Upper lobe of left lung (tissue), 6 donors: ENCODE data around the gene XRCC1. TPM values are rescaled to one million over a fixed set of nuclear protein-coding genes. Genes with fewer than 3 reads are reported as not detected.
"Not testable (repeated sequence)": the region's sequence is repeated elsewhere in the genome, so short reads cannot be mapped to it uniquely, and the experiment has no call there.

Experiments
- ATAC-seq, 2 donors: fragments of 200-7000 bp; cut with Tn5 transposase; one replicate each; pipeline ENCODE4 v1.9.1; 2022; ENCODE audit warnings: mild to moderate bottlenecking in 2 of 2, moderate library complexity in 2 of 2; ENCODE audit not compliant: low FRiP score in 2 of 2
- DNase-seq, 2 donors: peaks; one replicate each; pipeline ENCODE4 v3.0.0-alpha.2; 2019 to 2020
- H3K27ac ChIP-seq, 4 donors: fragments of 200-600 bp; sonication (generic); one replicate each; pipeline ENCODE4 v1.5.1; 2016 to 2019
- H3K27me3 ChIP-seq, 4 donors: fragments of 200-600 bp; sonication (generic); one replicate each; pipeline ENCODE4 v1.5.1; 2017 to 2019
- H3K36me3 ChIP-seq, 4 donors: fragments of 200-600 bp; sonication (generic); one replicate each; pipeline ENCODE4 v1.5.1; 2016 to 2019
- H3K4me1 ChIP-seq, 4 donors: fragments of 200-600 bp; sonication (generic); one replicate each; pipeline ENCODE4 v1.5.1; 2018 to 2019
- H3K4me3 ChIP-seq, 4 donors: fragments of 200-600 bp; sonication (generic); one replicate each; pipeline ENCODE4 v1.5.1; 2017 to 2019; ENCODE audit warnings: mild to moderate bottlenecking in 2 of 4, moderate library complexity in 1 of 4
- H3K9me3 ChIP-seq, 4 donors: fragments of 200-600 bp; sonication (generic); one replicate each; pipeline ENCODE4 v1.5.1; 2018 to 2019
- EP300 ChIP-seq, 4 donors: sonication (generic); formaldehyde crosslinking; IDR thresholded peaks; one replicate each; pipeline ENCODE4 v1.5.1; 2017; ENCODE audit warnings: antibody characterized with exemption in 4 of 4, control low read depth in 2 of 4
- POLR2A ChIP-seq, 4 donors: fragments of 450-650 bp; IDR thresholded peaks; one replicate each; pipeline ENCODE4 v1.5.1; 2016 to 2017; ENCODE audit warnings: antibody characterized with exemption in 4 of 4, mild to moderate bottlenecking in 2 of 4
- POLR2AphosphoS5 ChIP-seq, 2 donors: sonication (generic); formaldehyde crosslinking; IDR thresholded peaks; one replicate each; pipeline ENCODE4 v1.5.1; 2017; ENCODE audit warnings: antibody characterized with exemption in 2 of 2
- WGBS, 2 donors: methylation state at CpG; one replicate each; pipeline ENCODE4 v1.1.5; 2017 to 2018; 5-methylcytosine and 5-hydroxymethylcytosine counted together
- total RNA-seq, 6 donors: library from RNA; depleted of rRNA in 4 of 6; stranded (reverse); fragments of >200 nt in 4 of 6; gene quantifications; one replicate each; pipeline versions ENCODE4 v1.1.0 to v1.2.1, GENCODE V29; 2016 to 2021
- TF ChIP-seq, protein P1 (sequence below), 6 experiments: fragments of 450-650 bp in 4 of 6; fragments of 200-600 bp in 2 of 6; sonication (generic) in 2 of 6; IDR thresholded peaks; one replicate each; pipeline ENCODE4 v1.5.1; 2016 to 2019; ENCODE audit warnings: antibody characterized with exemption in 6 of 6
- donor health status: DM: no; HTN: no; CAD: no; lungs with moderate emphysema.
- donor health status: DM: no; HTN: yes; CAD: no; lungs with severe emphysema.

The XRCC1 gene
- total RNA-seq, 6 donors from 2014 or later: 24.2 to 30.1 (median 26.4) TPM

DNA sequence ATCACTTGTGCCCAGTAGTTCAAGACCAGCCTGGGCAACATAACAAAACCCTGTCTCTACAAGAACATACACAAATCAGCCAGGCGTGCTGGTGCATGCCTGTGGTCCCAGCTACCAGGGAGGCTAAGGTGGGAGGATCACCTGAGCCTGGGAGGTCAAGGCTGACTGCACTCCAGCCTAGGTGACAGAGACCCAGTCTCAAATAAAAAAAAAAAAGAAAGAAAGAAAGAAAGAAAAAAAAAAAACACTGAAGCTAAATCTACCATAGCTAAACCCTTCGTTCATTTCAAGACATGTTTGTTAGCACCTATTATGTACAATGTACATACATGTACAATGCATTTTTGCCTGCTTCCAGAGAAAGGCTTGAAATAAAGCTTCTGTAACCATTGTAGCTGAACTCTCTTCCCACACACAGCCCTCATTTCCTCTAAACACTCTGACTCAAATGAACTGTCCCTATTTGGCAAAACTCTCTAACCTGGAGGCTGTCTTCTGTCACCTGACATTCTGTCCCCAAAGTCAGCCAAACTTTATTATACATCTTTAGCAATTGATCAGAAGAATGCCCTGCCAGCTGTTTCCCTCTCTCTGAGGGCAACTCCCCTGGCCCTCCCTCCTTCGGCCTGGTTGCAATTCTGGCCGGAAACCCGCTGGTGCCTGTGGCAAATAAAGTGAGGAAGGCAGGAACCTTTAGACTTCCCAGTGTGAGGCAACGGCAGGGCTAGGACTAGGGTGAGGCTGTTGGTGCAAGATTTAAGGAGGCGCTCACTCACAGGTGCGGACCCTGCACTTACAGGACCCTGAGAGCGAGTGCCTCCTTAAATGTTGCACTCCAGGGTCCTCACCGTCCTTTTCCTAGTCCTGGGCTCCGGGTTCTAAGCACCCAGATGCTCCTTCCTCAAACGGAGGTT is 50.1 kb downstream of the XRCC1 start:
- peak overlapping the region; percentile 74 to 90 (median 85) for H3K27ac ChIP-seq
- H3K27me3 ChIP-seq: no peaks in the 10 kb centered on the region
- H3K9me3 ChIP-seq: no peaks in the 10 kb centered on the region
- 1 to 21% methylated on average over 5 to 10 of the region's 12 CpGs for WGBS, 2 donors
- peak in 1 of 2 donors; percentile 91 for DNase-seq
- peaks cover 17 to 41% (median 22%) of the 10 kb centered on the region in 4 donors for H3K4me1 ChIP-seq
- peak overlapping the region; percentile 79 to 97 (median 88) for H3K4me3 ChIP-seq
- no peaks in the 10 kb centered on the region for H3K36me3 ChIP-seq
- TF ChIP-seq EP300 (IDR thresholded peaks at IDR 0.05) (no peak), POLR2AphosphoS5 (IDR thresholded peaks at IDR 0.05) (peak; percentile 19 to 77)
- ATAC-seq: peak; percentile 67 to 70

DNA sequence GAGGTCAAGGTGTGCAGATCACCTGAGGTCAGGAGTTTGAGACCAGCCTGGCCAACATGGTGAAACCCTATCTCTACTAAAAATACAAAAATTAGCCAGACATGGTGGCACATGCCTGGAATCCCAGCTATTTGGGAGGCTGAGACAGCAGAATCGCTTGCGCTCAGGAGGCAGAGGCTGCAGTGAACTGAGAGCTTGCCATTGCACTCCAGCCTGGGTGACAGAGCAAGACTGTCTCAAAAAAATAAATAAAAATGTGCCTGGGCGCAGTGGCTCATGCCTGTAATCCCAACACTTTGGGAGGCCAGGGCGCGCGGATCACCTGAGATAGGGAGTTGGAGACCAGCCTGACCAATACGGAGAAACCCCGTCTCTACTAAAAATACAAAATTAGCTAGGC is 51.6 kb downstream of the XRCC1 start:
- not testable (repeated sequence) for H3K4me3 ChIP-seq, DNase-seq, H3K27ac ChIP-seq, H3K9me3 ChIP-seq, H3K27me3 ChIP-seq, ATAC-seq, H3K36me3 ChIP-seq
- peaks cover 20 to 46% (median 25%) of the 10 kb centered on the region in 4 donors for H3K4me1 ChIP-seq
- 92 to 97% methylated on average over 8 of the region's 8 CpGs for WGBS, 2 donors

DNA sequence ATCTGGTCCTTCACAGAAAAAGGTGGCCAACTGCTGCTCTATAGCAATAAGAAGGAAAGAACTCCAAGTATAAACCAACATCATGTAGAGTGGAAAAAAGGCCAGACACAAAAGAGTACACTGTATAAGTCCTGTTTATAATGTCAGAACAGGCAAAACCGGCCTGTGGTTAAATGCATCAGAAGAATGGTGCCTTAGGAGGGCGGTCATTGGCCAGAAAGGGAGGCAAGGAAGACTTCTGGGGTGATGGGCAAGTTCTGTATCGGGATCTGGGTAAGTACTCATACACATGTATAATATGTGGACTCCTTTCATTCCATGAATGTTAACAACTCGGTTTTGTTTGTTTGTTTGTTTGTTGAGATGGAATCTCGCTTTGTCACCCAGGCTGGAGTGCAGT is 52.4 kb downstream of the XRCC1 start:
- TF ChIP-seq POLR2A (IDR thresholded peaks at IDR 0.05) (no peak), POLR2AphosphoS5 (IDR thresholded peaks at IDR 0.05) (no peak), EP300 (IDR thresholded peaks at IDR 0.05) (no peak)
- TF ChIP-seq, protein P1, sequence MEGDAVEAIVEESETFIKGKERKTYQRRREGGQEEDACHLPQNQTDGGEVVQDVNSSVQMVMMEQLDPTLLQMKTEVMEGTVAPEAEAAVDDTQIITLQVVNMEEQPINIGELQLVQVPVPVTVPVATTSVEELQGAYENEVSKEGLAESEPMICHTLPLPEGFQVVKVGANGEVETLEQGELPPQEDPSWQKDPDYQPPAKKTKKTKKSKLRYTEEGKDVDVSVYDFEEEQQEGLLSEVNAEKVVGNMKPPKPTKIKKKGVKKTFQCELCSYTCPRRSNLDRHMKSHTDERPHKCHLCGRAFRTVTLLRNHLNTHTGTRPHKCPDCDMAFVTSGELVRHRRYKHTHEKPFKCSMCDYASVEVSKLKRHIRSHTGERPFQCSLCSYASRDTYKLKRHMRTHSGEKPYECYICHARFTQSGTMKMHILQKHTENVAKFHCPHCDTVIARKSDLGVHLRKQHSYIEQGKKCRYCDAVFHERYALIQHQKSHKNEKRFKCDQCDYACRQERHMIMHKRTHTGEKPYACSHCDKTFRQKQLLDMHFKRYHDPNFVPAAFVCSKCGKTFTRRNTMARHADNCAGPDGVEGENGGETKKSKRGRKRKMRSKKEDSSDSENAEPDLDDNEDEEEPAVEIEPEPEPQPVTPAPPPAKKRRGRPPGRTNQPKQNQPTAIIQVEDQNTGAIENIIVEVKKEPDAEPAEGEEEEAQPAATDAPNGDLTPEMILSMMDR (IDR thresholded peaks at IDR 0.05): no peak
- Histone ChIP-seq H3K4me1 (peaks cover 17 to 43% (median 25%) of the 10 kb centered on the region in 4 donors), H3K27me3 (no peaks in the 10 kb centered on the region), H3K27ac (no peak overlapping the region), H3K4me3 (no peak overlapping the region), H3K36me3 (no peaks in the 10 kb centered on the region), H3K9me3 (no peaks in the 10 kb centered on the region)
- no peak for DNase-seq
- 73 to 83% methylated on average over 5 of the region's 5 CpGs for WGBS, 2 donors
- ATAC-seq: no peak

DNA sequence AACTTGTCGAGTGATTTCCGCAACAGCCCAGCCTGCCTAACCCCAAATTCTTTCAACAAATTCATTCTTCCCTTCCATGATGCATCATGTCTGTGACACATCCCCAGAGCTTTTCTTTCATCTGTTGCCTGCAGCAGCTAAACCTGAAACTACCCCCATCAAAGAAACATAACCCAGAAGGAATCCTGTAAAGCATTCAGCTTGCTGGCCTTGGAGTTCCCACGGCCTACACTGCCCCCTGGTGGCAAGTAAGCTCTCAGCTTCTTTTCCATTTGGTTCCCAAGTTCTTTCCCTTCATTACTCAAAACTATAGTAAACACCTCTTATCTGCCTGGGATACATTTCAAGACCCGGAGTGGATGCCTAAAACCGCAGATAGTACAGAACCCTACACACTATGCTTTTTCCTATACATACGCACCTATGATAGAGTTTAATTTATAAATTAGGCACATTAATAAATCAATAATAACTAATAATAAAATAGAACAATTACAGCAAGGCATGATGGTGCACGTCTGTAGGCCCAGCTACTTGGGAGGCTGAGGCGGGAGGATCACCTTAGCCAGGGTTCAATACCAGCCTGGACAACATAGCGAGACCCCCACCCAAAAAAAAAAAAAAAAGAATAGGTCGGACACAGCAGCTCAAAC is 55.8 kb downstream of the XRCC1 start:
- Histone ChIP-seq H3K9me3 (no peaks in the 10 kb centered on the region), H3K27me3 (no peaks in the 10 kb centered on the region), H3K4me1 (peaks cover 2 to 12% (median 6%) of the 10 kb centered on the region in 4 donors), H3K27ac (no peak overlapping the region), H3K4me3 (no peak overlapping the region), H3K36me3 (peaks cover 0 to 3% (median 0%) of the 10 kb centered on the region in 4 donors)
- ATAC-seq (peak; percentile 79 to 90), DNase-seq (peak in 1 of 2 donors; percentile 75)
- TF ChIP-seq POLR2AphosphoS5 (IDR thresholded peaks at IDR 0.05): no peak
- TF ChIP-seq, protein P1 (IDR thresholded peaks at IDR 0.05): peak; percentile 61 to 86 (median 80)
- WGBS, 2 donors: 54 to 60% methylated on average over 10 of the region's 10 CpGs

DNA sequence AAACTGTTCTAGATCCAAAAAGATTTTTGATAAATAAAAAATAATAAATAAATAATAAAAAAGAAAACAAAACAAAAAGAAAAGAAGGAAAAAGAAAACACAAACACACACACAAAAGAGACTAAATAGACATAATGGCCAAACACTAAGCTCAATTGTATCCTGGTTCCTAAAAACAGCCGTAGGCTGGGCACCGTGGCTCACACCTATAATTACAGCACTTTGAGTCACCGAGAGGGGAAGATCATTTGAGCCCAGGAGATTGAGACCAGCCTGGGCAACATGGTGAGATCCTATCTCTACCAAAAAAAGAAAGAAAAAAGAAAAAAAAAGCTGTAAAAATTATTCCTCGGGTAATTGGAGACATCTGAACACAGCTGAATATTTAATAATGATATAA is 57.3 kb downstream of the XRCC1 start:
- ATAC-seq: no peak
- H3K36me3 ChIP-seq: peaks cover 0 to 3% (median 0%) of the 10 kb centered on the region in 4 donors
- H3K27me3 ChIP-seq: no peaks in the 10 kb centered on the region
- 81 to 87% methylated on average over 4 of the region's 4 CpGs for WGBS, 2 donors
- H3K4me3 ChIP-seq: no peak overlapping the region
- TF ChIP-seq POLR2AphosphoS5 (IDR thresholded peaks at IDR 0.05) (no peak), POLR2A (IDR thresholded peaks at IDR 0.05) (no peak), EP300 (IDR thresholded peaks at IDR 0.05) (no peak)
- TF ChIP-seq, protein P1 (IDR thresholded peaks at IDR 0.05): no peak
- H3K27ac ChIP-seq: no peak overlapping the region
- no peaks in the 10 kb centered on the region for H3K9me3 ChIP-seq
- H3K4me1 ChIP-seq: peaks cover 1 to 8% (median 5%) of the 10 kb centered on the region in 4 donors
- no peak for DNase-seq

DNA sequence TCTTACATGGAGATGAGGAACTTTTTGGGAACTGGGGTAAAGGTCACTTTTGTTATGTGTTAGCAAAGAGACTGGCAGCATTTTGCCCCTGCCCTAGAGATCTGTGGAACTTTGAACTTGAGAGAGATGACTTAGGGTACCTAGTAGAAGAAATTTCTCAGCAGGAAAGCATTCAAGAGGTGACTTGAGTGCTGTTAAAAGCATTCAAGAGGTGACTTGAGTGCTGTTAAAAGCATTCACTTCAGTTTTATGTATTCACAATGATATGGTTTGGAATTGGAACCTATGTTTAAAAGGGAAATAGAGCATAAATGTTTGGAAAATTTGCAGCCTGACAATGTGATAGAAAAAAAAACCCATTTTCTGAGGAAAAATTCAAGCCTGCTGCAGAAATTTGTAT is 62.9 kb downstream of the XRCC1 start:
- peaks cover 0 to 12% (median 9%) of the 10 kb centered on the region in 4 donors for H3K4me1 ChIP-seq
- not testable (repeated sequence) for DNase-seq, ATAC-seq, H3K9me3 ChIP-seq, H3K27ac ChIP-seq, H3K27me3 ChIP-seq, H3K4me3 ChIP-seq
- peaks cover 0 to 38% (median 20%) of the 10 kb centered on the region in 4 donors for H3K36me3 ChIP-seq
